GM19035 (cell line): Measurements from ENCODE around the gene ACBD4.

Source experiments
- ATAC-seq: cut with Tn5 transposase; IDR thresholded peaks from one replicate; pipeline ENCODE4 v1.9.1; 2021; ENCODE audit not compliant: unreplicated experiment

ACBD4 gene

DNA sequence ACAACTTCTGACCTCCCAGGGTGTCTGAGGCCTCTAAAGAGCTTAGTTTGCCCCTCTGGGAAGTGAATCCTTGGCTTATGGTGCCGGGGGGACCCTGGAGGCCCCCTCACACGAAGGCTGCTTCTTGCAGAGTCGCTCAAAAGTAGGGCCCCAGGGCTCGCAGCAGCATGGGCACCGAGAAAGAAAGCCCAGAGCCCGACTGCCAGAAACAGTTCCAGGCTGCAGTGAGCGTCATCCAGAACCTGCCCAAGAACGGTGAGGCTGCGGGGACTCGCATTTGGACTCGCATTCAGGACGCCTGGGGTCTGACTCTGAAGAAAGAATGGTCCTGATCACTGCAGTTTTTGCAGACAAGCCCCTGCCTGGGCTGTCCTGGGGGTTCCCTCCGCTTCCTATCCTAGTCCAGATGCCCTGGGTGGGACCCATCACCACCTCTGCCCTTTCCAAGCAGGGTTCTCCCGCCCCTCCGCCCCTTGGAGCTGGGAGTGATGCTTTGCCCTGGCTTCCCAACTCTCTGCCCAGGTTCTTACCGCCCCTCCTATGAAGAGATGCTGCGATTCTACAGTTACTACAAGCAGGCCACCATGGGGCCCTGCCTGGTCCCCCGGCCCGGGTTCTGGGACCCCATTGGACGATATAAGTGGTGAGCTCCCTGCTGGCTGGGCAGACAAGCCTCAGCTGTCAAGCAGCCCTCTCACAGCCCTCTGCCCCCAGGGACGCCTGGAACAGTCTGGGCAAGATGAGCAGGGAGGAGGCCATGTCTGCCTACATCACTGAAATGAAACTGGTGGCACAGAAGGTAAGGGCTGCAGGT lies 698 bp downstream of the ACBD4 start:
- ATAC-seq, result no peak

DNA sequence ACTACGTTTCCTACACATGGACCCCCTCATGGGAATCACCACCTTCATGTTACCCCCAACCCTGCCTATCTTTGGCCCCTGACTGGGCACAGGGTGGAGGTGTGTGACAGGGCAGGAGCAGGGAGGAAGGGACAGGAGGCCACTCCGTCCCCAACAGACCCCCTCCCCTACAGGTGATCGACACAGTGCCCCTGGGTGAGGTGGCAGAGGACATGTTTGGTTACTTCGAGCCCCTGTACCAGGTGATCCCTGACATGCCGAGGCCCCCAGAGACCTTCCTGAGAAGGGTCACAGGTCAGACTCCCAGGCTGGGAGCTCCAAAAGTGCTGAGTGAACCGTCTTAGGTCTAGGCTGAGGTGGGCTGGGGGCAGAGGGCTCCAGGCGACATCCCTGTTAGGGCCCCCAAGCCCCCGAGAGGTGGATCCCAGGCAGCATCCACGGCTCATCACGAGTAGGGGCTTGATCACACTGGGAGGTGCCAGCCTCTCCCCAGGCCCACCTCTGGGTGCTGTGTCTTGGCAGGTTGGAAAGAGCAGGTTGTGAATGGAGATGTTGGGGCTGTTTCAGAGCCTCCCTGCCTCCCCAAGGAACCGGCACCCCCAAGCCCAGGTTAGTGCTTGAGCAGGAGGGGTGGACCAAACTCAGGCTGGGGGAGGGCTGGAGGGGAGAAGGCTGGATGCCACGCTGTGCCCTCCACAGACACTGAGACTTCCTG lies 1.5 kb downstream of the ACBD4 start:
- ATAC-seq, result no peak

DNA sequence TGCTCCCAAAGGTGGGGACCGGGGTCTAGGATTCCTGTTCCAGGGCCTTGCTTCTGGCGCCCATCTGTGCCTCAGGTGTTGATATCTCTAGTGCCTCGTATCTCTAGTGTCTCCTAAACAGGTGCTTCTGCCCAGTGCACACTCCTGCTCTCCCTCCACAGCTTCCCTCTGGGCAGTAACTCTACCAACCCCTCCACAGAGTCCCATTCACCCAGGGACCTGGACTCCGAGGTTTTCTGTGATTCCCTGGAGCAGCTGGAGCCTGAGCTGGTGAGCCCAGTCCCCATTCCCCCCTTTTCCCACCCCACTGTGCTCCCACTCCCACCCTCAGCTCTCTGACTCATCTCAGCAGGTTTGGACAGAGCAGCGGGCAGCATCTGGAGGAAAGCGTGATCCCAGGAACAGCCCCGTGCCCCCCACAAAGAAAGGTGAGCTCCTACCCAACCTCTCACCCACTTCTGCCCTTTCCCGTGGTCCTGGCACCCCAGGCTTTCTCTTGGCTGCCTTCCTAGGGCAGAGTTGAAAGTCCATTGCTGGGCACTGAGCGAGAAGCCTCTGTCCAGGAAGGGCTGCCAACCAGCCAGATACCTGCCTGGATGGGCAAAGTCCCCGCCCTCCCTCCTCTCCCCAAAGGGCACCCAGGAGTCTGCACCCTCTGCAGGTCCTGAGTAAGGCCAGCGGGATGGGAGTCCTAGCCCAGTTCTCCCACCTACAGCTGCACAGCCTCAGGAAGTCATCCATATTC lies 2.2 kb downstream of the ACBD4 start:
- ATAC-seq, result no peak

DNA sequence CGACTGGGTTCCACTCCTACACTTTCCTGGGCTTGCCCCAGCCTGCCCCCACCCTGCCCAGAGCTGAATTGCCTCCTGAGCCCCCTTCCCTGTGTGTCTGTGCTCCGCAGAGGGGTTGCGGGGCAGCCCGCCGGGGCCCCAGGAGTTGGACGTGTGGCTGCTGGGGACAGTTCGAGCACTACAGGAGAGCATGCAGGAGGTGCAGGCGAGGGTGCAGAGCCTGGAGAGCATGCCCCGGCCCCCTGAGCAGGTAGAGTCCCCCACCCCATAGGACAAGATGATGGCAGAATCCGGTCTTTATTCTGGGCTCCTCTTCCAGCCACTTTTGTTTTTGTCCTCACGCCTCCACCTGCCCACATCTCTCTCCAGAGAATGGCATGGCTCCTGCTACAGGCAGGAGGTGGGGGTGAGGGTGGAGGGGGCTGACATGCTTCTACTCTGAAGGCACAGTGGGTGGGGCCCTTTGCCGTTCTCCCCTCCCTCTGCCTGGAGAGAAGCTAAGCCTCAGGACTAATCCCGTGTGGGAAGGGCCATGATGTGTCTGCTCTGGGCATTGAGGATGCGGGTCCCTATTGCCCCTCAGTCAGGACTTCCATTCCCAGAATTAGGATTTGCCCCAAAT lies 3.5 kb downstream of the ACBD4 start:
- no peak for ATAC-seq

DNA sequence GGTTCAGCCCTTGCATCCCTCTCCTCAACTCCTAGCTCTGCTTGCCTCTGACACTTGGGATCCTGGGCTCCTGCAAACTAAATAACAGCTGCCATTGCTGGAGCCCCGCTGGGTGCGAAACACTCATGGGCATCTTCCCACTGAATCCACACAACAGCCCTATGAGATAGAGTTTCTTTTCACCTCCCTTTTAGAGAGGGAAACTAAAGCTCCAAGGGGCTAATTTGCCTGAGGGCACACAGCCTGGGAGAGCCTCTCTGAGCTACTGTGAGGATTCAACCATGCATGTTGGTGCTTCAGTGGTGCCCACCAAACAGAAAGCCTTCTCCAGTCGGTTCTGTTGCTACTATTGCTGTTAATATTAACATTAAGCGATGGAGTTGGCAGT lies 4.0 kb downstream of the ACBD4 start:
- ATAC-seq, result no peak

DNA sequence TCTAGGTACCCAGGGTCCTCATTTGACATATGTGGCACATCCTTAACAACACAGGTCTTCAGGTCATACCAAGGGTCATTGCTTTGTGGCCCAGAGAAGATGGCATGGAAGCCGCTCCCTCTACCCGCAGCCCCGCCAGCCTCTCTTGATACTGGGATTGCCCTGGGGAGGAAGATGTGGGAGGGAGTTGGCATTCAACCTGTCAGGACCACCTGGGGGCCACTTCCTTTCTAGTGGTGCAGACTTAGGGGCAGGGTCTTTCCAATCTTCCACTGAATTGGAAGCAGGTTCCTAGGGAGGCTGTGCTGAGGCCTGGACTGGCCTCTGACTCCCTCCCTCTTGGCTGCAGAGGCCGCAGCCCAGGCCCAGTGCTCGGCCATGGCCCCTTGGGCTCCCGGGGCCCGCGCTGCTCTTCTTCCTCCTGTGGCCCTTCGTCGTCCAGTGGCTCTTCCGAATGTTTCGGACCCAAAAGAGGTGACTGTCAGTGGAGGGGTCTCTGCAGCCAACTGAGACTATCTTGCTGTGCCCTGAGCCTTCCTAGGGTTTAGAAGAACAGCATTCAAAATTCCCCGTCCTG lies 7.7 kb downstream of the ACBD4 start:
- ATAC-seq, result no peak

DNA sequence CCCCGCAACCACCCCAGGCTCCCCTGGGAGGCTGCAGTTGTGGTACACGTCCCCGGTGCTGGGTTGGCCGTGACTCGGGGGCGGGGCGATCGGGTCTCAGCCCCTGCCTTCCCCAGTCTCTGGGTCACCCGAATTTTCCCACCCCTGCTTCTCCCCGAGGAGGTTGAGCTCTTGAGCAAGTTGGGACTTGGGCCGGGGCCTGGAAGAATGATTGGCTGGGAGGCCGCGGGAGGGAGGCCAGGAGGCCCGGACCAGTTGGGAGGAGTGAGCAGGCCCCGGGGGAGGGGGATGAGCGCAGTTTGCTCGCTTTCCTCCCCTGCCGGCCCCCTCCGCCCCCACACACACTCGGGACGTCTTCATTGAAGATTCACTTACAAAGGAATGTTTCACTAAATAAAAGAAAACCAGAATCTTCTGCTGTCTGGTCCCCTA lies 8.3 kb downstream of the ACBD4 start:
- ATAC-seq, result no peak

DNA sequence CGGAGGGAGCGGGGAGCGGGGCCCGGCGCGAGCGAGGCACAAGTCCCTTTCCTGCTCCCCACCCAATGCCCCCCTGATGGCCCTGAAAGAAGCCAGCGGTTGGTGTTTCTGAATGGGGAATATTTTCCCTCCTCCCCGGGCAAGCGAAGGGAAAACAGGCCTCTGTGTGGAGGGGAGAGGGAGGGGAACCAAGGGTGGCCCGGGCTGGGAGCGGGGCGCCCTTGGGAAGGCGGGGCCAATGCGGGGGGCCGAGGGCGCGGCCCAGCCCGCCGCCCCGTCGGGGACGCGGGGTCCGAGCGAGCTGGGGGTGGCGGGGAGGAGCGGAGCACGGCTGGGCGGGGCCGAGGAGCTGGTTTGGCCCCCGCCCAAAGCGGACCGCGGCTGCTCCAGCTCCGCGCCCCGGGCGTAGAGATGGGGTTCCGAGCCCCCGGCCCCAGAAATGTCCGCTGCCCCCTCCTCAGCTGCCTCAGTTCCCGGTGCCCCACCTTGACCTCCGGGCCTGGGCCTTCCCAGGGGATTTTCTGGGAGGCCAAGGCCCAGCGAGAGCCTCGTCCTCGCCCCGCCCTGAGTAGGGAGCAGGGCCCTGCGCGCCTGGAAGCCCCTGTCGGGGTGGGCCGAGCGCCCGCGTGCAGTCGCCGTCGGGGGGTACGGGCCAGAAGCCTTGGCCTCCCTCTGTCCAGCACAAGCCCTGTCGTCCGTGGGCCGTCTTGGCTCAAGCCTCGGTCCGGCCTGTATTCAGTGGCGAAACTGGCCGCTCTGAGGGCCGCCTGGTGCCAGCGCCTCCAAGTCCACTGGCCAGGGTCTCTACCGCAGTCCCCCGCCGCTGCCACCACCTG lies 8.9 kb downstream of the ACBD4 start:
- ATAC-seq, result no peak

DNA sequence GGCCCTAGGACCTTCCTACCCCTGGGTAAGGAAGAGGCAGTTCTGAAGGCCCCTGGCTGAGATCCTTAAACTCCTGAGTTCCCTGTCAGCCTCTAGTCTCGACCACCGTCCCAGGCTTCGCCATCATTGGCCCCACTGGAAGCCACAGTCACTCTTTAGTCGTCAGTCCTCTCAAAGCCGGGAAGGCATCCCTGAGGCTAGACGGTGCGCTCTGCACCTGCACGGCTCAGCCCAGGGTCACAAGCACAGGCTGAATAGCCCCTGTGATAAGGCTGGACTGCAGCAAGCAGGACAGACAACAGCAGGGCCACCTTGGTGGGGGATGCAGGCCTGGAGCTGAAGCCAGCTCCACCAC lies 9.5 kb downstream of the ACBD4 start:
- no peak for ATAC-seq

DNA sequence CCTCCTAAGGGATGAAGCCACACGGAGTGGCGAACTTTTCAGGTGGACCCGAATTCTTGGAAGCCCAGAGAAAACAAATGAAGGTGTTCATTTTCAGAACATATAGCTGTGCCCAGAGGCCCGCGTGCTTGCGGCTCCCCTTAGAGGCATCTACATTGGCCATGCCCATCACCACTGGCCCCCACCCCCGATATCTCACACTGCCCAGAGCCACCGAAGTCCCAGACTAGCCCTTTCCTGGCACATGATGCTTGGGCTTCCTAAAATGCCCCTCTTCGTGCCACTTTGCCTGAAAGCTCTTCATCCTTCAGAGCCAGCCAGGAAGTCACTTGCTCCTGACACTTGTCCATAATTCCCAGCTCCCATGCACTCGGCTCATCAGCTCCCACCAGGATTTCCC lies 10.7 kb downstream of the ACBD4 start:
- ATAC-seq, result no peak

DNA sequence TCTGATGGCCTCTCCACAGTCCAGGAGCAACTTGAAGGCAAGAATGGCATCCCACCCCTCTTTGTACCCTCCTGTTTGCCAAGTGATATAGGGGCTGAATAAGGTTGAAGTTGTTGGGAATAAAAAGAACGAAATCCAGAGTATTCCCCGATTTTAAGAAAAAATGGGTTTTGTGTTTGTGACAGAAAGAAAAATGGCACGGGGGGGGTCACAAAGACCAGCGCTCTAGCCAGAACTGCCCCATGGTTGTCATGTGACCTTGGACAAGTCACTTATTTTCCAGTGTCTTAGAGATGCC lies 11.1 kb downstream of the ACBD4 start:
- no peak for ATAC-seq

DNA sequence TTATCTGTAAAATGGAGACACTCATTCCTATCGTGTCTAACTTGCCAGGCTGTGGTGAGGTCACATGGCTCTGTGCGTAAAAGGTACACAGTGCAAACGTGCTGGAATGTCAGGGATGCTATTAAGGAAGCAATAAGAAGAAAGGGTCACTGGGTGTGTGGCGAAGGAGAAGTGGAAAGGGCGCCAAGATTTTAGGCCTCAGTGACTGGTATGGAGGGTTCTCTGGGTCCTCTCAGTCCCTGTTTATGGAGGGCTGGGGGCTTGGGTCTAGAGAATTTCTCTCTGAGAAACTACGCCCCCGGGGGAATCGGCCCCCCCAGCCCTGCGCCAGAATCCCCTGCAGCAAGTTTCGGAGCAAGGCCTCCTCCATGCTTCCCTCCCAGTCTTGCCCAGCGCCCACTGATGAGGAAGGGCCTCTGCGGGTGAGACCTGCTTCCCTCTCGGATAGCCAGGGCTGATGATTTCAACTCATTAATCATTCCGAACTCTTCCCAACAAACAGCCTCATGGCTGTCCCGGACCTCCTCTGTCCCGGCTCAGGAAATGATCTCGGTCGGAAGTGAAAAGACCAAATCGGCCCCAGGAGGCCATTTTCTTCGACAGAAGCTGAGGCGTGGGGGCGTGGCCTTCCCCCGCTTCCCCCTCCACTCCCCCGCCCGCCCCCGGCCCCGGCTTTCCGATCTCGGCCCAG lies 11.5 kb downstream of the ACBD4 start:
- peak; percentile 3 for ATAC-seq

DNA sequence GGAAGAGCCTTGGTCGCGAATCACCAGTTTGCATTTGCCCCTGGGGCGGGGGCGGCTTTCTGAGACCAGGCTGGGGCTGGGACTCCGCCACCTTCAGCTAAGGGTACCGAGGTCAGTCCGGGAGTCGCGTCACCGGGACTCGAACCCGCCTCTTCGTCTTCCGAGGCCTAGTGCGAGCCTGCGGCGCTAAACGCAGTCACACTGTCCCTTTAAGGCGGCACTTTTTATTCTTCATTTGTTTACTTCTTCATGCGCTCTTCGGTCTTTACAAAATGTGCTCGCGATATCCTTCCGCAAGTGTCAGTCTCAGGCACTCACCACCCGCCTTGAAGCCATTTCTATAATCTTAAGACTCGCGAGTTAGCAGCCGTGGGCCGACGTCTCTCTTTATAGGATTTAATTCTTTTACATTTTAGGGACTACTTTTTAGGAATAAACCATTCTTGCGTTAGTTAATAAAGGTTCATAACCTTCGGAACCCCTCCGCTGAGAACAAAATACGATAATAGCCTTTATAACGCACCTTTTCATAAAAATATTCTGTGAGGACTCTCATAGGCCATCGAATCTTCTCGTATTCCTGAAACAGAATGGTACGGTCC lies 12.2 kb downstream of the ACBD4 start:
- ATAC-seq, result peak; percentile 29

DNA sequence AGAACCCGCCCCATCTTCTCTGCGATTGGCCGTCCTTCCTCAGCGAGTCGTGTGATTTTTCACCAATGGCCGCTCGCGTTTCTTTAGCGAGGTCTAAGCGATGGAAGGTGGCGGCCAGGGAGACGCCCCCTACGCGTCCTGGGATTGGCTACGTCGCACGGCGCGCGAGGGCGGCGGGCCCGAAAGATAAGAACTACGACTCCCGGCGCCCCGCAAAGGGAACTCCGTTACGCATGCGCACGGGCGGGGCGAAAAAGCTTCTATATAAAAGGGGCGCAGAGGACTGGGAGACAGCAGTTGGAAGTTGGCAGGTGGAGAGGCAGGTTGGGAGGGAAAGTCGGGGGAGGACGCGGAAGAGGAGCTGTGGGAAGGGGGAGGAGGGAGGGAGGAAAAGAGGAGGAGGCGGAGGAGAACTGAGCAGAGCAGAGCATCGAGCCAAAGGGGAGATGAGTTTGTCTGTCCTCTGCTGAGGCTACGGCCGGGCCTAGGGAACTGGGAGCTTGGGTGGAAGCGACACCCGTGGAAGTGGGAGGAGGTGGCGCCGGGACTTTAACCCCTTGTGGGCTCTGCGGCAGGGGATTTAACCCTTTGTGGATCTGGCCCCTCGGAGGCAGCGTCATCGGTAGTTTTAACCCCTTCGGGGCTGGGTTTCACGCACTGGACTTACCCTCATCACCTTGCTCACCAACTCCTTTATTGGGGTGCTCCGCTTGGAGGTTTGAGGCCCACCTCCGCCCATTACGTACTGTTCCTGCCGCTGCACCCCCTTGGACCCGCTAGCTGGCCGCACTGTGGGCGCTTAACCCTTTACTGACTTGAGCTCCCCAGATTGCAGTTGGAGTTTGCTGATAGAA lies 12.9 kb downstream of the ACBD4 start, which contains the start of gene HEXIM1:
HEXIM1 (plus strand) TSS at position 293 of the 854 bp plus-strand sequence. CDS start 716 bp downstream, outside the sequence.
- ATAC-seq, result peak; percentile 62

DNA sequence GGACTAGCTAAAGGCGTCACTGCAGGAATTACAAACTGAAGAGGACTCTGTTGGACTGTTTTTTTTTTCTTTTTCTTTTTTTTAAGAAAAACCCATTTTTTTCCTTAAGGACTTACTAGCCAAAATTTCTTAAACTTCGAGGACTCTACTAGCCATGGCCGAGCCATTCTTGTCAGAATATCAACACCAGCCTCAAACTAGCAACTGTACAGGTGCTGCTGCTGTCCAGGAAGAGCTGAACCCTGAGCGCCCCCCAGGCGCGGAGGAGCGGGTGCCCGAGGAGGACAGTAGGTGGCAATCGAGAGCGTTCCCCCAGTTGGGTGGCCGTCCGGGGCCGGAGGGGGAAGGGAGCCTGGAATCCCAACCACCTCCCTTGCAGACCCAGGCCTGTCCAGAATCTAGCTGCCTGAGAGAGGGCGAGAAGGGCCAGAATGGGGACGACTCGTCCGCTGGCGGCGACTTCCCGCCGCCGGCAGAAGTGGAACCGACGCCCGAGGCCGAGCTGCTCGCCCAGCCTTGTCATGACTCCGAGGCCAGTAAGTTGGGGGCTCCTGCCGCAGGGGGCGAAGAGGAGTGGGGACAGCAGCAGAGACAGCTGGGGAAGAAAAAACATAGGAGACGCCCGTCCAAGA lies 13.7 kb downstream of the ACBD4 start:
- ATAC-seq, result no peak

DNA sequence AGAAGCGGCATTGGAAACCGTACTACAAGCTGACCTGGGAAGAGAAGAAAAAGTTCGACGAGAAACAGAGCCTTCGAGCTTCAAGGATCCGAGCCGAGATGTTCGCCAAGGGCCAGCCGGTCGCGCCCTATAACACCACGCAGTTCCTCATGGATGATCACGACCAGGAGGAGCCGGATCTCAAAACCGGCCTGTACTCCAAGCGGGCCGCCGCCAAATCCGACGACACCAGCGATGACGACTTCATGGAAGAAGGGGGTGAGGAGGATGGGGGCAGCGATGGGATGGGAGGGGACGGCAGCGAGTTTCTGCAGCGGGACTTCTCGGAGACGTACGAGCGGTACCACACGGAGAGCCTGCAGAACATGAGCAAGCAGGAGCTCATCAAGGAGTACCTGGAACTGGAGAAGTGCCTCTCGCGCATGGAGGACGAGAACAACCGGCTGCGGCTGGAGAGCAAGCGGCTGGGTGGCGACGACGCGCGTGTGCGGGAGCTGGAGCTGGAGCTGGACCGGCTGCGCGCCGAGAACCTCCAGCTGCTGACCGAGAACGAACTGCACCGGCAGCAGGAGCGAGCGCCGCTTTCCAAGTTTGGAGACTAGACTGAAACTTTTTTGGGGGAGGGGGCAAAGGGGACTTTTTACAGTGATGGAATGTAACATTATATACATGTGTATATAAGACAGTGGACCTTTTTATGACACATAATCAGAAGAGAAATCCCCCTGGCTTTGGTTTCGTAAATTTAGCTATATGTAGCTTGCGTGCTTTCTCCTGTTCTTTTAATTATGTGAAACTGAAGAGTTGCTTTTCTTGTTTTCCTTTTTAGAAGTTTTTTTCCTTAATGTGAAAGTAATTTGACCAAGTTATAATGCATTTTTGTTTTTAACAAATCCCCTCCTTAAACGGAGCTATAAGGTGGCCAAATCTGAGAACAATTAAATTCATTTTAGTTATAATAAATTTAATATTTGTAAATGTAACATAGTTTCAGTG lies 14.5 kb downstream of the ACBD4 start:
- ATAC-seq, result no peak
